Activated T-cell treated with anti-CD3 and anti-CD28 coated beads, Interleukin-2, amount 50 U/mL, for 24 hours (primary cell): ENCODE data around the gene PUM1.

Experiments used
- DNase-seq: peaks from one replicate; pipeline ENCODE4 v3.0.0-alpha.2; 2020
- H3K27ac Mint-ChIP-seq: 2 replicates; pipeline ENCODE4 v1.8.0; 2020; ENCODE audit warnings: mild to moderate bottlenecking, mixed read lengths
- H3K27me3 Mint-ChIP-seq: 2 replicates; pipeline ENCODE4 v1.8.0; 2020; ENCODE audit warnings: mixed read lengths
- H3K36me3 Mint-ChIP-seq: 2 replicates; pipeline ENCODE4 v1.8.0; 2020; ENCODE audit warnings: low read depth, mixed read lengths
- H3K4me1 Mint-ChIP-seq: 2 replicates; pipeline ENCODE4 v1.8.0; 2020; ENCODE audit warnings: low read depth, mixed read lengths
- H3K4me3 Mint-ChIP-seq: 2 replicates; pipeline ENCODE4 v1.8.0; 2020; ENCODE audit warnings: mild to moderate bottlenecking, moderate library complexity, mixed read lengths
- H3K9me3 Mint-ChIP-seq: 2 replicates; pipeline ENCODE4 v1.8.0; 2020; ENCODE audit warnings: mixed read lengths

The PUM1 gene

GRCh38 chr1:30882678-30883388 is 182.7 kb downstream of the PUM1 start:
- H3K27me3 Mint-ChIP-seq: peaks cover 36% of the 10 kb centered on the region
- no peaks in the 10 kb centered on the region for H3K36me3 Mint-ChIP-seq
- no peak for DNase-seq
- H3K4me1 Mint-ChIP-seq: peaks cover 1% of the 10 kb centered on the region
- H3K4me3 Mint-ChIP-seq: no peak overlapping the region
- no peaks in the 10 kb centered on the region for H3K9me3 Mint-ChIP-seq
- no peak overlapping the region for H3K27ac Mint-ChIP-seq
